GM19397 (cell line): ENCODE results near the gene C15orf40.
"Not testable (repeated sequence)": the region's sequence is repeated elsewhere in the genome, so short reads cannot be mapped to it uniquely, and the experiment has no call there.

Experiments
- ATAC-seq: cut with Tn5 transposase; IDR thresholded peaks from one replicate; pipeline ENCODE4 v1.9.1; 2021; ENCODE audit warnings: mild to moderate bottlenecking, moderate library complexity; ENCODE audit not compliant: unreplicated experiment

Gene C15orf40

DNA sequence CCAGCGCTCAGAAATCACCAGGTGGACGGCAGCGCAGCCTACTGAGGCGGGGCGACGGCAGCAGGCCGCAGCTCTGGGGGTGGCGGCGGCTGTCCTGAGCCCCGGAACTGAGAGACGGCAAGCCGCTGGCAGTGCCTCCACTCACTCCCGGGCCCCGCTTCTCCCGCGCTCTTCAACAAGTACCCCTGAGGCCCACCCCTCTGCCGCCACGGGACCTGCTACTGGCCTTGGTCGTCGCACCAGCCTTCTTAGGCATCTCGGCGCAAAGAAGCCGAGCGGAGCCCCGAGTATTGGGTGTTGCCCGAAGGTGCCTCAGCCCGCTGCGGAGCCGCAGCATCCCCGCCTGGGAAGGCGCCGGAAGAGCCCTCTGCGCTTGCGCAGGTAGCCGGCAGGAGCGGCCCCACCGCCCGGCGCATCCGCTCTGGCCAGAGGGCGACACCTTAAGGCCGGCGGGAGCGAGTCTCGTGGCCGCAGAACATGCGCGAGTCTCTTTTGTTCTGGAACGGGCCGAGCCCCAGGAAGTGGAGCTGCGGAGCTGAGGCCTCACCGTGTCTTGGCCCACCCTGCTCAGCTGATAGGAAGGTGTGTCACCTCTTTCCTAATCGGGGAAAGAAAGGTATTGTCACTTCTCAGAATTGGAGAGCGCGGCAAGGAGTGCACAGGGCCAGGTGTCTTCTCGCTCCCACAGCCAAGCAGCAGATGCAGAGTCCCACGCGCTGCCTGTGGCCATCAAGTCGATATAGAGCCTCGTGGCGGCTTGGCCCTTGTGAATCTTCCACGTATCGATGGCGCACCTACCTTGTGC is at the start of gene C15orf40:
Gene C15orf40 (minus strand): TSS at position 369 of the 805 bp plus-strand sequence. CDS start 32 bp downstream, at position 337.
- peak; percentile 91 for ATAC-seq

DNA sequence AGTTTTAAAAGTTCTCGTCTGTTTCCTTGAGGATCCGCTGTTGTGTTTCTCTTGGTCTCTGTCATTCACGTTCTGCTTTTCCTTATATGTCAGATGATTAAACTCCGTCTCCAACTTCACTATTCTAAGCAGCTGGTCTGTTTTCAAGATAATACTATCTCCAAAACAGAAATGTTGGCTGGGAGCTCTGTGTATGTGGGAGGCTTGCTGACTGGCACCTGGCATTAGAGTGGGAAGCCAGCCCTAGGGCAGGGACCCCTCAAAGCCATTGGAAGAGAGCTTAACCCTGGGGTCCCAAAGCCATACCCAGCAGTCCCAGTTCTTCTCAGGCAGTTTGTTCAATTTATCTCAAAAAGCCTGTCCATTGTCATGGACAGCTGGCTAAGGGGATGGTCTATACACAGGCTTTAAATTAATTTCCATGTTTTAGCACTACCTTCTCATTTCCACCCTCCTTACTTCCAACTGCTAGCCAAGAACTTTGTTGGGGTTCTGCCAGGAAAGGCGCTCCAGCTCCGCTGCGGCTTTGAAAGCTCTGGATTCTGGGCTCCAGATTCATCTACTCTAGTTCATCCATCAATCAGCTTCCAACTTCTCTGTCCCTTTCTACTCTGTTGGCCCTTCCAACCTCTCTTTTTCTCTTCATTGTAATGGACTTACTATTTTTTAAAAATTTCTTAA is 46.4 kb upstream of the C15orf40 start:
- no peak for ATAC-seq

DNA sequence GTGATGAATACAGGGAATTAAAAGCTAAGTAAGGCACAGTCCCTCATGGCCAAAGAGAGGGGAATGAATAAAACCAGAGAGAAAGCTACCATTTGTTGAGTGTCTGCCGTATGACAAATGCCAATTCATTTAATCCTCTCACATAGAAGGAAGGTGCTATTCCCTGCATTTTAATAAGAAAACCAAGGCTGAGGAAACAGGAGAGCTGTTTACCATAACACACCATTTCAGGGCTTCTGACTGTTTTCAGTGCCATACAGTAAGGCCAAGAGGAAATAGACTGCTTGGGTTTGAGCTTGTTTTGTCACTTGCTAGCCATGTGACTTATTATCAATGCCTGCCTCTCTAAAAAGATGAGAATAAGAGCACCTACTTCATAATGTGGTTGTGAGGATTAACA is 45.6 kb upstream of the C15orf40 start:
- no peak for ATAC-seq

DNA sequence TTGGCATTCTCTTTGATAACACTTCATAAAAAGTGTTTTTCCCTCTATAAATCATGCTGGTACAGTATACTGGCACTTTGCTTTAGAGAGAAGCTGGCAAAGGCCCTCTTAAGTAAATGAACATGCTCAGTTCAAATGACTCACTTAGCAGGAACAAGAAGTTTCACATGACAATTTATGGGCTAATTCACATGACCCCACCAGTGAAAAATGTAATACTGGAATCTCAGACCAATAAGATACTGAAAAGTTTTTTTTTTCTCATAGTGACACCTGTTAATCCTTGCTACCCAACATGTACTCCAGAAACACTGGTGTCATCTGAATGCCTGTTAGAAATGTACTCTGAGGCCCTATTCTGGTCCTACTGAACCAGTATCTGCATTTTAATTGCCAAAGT is 41.7 kb upstream of the C15orf40 start:
- ATAC-seq: no peak

DNA sequence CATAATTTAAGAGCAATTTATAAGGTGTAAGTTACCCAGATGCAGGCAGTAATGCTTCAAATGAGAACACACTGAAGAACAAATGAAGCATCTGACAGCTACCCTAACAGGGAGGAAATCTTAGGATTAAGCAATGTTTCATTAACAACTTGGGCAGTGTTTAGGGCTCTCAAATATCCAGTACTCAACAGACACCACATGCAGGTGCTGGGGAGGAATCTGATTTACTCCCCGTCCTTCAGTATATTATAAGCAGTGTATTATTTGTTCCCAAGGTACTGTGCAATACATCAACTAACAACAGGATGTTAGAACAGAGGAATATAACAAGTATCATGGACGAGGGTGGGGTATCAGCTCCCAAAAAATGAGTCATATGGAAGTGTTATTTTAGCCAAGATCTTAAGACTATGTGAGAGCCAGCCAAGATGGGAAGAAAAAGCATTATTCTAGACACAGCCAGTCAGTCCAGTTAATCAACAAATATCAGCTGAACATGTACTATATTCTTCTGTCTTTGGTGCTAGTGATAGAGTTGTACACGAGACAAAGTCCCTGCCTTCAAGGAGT is 35.2 kb upstream of the C15orf40 start:
- ATAC-seq: no peak

DNA sequence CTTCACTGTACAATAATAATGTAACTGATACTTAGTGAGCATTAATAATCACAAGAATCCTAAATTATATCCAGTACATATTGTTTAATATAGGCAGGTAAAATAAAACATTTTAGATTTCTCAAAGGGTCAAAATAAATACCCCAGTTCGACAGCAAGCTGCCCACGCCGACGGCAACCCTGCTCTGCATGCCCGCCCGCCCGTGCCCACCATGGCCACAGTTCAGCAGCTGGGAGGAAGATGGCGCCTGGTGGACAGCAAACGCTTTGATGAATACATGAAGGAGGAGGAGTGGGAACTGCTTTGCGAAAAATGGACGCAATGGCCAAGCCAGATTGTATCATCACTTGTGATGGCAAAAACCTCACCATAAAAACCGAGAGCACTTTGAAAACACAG is 32.7 kb upstream of the C15orf40 start:
- no peak for ATAC-seq

DNA sequence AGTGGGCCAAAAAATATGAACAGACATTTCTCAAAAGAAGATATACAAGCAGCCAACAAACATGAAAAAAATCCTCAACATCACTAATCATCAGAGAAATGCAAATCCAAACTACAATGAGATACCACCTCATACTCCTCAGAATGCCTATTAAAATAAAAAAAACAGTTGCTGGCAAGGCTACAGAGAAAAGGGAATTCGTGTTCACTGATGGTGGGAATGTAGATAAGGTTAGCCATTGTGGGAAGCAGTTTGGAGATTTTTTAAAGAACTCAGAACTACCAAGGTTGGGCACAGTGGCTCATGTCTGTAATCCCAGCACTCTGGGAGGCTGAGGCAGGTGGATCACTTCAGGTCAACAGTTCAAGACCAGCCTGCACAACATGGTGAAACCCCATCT is 27.8 kb upstream of the C15orf40 start:
- ATAC-seq: no peak

DNA sequence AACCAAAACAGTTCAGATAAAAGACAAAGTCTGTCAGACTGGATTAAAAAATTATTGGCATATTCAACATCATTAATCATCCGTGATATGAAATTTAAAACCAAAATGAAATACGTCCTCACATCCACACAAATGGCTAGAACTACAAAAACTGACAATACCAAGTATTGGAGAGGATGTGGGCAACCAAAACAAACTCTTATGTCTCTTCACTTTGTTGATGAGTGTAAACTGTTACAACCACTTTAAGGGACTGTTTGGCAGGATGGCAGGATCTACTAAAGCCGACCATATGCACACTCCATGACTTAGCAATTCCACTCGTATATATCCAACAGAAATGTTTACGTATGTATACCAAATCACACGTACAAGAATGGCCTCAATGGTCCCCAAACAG is 24.8 kb upstream of the C15orf40 start:
- ATAC-seq: no peak

DNA sequence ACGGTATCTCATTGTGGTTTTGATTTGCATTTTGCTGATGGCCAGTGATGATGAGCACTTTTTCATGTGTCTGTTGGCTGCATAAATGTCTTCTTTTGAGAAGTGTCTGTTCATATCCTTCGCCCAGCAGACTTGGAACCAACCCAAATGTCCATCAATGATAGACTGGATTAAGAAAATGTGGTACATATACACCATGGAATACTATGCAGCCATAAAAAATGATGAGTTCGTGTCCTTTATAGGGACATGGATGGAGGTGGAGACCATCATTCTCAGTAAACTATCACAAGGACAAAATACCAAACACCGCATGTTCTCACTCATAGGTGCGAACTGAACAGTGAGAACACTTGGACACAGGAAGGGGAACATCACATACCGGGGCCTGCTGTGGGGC is 19.8 kb upstream of the C15orf40 start:
- ATAC-seq: not testable (repeated sequence)

DNA sequence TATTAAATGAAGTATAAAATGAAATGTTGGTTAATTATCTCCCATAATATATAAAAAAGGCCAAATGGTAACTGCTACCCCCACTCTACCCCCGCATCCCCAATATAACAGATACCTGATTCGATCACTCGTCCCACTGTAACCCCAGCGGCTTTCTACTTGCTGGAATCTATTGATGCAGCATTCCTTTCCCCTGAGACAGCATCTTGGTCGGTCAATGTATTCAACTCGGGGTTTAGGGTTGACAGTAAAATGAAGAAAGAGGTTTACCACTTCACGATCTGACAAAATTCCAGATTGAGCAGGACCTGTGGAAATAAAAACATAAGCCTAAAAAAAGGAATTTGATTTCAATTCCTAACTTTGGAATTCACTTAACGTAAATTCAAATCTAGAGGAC is 18.6 kb upstream of the C15orf40 start:
- no peak for ATAC-seq

DNA sequence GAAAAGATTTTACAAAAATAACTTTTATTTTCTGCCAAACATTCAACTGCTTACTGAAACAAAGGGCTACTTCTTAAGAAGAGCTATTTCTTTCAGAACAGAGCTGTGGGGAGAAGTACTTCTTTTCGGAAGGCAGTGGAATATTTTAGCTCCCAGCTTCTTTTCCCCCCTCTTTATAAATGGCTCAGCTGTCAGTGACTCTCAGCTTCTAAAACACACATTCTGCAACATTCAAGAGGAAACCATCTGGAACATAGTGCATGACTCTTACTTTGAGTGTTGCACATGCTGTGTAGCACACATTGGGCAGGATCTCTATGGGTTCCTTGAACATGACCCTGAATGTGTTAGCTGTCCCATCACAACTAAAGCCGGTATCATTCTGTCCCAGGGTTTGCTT is 7.0 kb upstream of the C15orf40 start:
- ATAC-seq: no peak

DNA sequence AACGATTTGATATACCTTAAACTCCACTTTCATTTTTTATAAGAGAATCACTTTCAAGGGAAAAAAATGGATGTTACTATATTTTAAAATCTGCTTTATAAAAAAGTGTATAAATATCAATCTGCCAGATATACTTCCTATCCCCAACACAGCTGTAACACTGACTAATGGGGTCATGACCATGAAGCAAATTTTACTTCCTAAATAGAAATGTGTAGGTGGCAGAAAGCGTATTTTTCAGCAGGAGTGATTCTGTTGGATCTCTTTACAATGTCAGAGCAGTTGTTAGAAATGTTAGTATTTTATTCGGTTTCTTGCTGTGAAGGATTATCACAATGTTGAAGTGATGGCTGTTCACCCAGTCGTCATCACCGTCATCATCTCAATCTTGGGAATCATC is 5.5 kb upstream of the C15orf40 start:
- no peak for ATAC-seq

DNA sequence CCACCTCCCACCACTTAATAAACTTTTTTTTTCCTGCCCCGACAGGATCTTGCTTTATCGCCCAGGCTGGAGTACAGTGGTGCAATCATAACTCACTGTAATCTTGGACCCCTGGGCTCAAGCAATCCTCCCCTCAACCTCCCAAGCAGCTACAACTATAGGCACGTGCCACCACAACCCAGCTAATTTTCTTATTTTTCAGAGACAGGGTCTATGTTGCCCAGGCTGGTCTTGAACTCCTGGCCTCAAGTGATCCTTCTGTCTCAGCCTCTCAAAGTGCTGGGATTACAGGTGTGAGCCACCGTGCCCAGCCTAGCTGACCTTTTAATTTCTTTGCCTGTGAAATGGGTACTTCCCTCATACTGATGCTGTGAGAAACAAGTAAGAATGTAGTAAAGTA is 3.9 kb upstream of the C15orf40 start:
- ATAC-seq: no peak

DNA sequence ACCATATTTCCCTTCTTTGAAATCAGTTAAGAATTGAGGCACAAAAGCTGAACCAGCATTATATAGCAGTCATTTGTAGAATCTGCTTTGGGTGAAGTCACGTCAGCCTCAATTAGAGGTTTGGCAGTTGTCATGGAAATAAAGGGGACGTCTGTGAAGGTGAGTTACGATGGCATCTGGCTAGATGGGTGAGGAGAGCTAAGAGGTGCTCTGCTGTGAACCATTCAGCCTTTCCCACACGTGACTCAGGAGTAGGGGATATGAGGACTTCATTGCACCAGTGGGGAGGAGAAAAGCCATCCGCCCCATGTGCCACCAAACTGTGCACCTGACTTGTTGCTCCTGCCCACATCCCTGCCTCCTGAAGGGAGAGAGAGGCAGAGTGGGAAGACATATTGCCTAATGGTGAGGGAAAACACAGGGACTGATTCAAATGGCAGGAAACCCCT is 2.8 kb upstream of the C15orf40 start:
- ATAC-seq: no peak

DNA sequence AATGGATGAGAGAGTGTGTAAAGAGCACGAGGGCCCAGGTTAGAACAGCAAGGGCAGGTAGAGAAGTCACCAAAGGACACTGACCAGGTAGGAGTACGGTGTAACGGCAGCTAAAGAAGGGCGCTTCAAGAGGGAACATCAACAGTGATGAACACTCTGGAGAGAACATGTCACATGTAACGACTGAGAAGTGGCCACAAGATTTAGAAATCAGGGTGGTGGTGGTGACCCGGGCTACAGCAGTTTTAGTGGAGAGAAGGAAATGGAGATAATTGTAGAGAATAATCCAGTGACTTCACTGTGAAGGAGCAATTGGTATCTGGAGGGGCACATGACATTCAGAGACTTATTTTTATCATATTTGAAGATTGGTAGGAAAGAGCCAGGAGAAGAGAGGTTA is 1.2 kb upstream of the C15orf40 start:
- ATAC-seq: no peak

DNA sequence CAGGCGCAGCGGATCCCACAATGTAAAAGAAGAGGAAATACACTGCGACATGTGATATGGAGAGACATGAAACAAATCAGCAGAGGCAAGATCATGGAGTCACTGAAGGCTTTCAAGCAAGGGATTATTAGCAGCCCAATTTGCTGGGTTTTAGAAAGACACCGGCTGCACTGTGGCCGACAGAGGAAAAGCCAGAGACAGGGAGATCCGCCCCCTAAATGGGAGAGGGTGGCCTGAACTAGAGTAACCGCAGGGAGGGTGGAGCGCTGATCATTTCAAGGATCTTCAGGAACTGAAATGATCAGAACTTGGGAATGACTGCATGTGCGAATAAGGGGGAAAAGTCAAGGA is 612 bp upstream of the C15orf40 start:
- no peak for ATAC-seq

DNA sequence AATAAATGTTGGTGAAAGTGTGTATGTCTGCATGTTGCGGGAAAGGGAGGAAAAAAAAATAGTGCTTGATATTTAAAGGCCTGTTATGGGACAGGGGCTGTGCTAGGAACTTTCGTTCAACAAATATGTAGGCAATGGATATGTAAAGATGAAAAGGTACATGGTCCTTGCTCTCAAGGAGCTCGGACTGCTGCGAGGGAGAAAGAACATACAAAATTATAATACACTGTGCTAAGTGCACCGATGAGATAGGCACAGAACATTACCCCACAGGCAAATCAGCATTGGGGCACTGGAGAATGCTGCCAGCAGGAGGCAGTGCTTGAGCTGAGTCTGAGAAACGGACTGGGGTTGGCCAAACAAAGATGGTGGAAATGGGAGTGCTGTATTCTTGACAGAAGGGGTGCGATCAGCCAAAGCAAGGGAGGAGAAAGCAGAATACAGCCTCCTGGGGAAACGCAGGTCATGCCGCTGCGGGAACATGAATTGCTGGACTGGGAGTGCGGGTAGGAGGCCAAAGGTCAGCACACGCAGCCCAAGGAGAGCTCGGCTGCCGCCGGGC is 649 bp downstream of the C15orf40 start:
- ATAC-seq: peak; percentile 49

DNA sequence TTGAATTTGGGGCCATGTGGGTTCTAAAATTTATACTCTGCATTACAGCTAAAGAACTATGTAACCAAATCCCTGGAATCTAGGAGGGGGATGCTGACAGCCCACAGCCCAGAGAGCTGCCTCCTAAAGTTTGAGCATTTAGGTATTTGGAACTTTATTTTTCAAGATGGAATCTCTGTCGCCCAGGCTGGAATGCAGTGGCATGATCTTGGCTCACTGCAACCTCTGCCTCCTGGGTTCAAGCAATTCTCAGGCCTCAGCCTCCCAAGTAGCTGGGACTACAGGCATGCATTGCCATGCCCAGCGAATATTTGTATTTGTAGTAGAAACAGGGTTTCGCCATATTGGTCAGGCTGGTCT is 10.8 kb downstream of the C15orf40 start:
- ATAC-seq: not testable (repeated sequence)

DNA sequence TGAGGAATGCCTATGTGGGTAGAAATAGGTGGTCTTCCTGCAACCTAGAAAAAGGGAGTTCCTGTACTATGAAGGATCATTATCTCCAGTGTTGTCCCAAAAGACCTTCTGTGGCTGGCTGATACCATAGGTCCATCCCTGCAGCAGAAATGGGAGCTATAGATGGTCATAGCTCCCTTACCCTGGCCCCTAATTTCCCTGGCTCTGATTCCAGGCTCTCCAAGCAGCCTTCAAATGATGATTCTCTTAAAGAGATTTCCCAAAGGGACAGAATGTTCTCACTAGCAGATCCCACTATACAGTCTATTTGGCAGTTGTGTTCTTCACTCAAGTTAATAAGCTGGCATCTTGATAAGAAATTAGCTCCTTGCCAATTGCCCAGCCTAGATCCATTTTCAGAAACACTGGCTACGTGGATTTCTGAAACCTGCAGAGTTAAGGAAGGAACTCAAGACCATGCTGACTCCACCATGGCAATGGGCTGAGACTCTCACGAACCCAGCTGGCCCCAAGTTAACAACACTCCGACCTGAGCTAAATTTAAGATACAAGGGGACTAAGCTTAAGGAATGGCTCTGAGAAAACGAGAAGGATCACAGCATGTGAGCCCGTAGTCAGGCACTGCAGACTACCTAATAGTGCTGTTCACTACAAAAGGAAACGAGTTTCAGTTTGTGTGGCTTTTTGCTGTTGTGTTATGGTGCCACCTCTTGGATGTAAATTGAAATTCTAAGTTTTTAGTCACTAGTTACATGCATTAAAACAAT is 11.4 kb downstream of the C15orf40 start:
- ATAC-seq: peak; percentile 69

DNA sequence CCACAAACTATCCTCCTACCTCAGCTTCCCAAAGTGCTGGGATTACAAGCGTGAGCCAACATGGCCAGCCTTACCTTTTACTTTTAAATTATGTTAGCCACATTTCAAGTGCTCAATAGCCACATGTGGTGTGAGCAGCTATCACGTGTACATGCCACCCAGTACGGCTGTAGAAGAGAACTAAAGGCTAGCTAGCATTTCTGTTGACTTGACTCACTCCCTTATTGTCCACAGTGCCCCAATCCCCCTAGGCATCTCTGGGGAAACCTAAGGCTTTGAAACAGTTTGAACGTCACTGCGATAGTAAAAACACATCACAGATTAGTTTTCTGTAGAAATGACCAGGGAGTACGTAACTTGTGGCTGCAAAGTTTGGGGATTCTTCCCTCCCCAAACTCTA is 12.0 kb downstream of the C15orf40 start:
- no peak for ATAC-seq

DNA sequence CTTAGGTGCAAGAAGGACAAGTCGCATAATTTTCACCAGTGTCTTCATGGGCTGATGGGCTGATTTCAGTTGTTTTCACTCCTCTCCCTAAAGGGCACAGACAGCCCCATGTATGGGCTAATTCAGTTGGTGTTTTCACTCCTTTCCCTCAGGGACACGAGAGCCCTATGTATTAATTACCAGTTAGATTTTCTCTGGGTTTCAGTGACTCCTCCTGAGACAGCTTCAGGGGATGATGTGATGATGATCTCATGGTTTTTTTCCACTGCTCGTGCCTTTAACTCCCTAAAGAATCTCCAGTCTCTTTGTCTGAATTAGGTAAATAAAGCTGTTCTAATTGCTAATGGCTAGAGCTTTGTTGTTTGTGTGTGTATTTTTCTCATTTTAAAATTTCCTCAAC is 15.5 kb downstream of the C15orf40 start:
- ATAC-seq: no peak
